NCI-H2081 treated with DMSO at 0.1 percent for 48 hours (cell line): ENCODE measurements around the gene CTBP2.
"Not testable (repeated sequence)": the region's sequence is repeated elsewhere in the genome, so short reads cannot be mapped to it uniquely, and the experiment has no call there.

Source experiments
- DNase-seq: peaks from one replicate; lab custom pipeline; 2025; lab: John Stamatoyannopoulos, UW

Gene CTBP2

DNA sequence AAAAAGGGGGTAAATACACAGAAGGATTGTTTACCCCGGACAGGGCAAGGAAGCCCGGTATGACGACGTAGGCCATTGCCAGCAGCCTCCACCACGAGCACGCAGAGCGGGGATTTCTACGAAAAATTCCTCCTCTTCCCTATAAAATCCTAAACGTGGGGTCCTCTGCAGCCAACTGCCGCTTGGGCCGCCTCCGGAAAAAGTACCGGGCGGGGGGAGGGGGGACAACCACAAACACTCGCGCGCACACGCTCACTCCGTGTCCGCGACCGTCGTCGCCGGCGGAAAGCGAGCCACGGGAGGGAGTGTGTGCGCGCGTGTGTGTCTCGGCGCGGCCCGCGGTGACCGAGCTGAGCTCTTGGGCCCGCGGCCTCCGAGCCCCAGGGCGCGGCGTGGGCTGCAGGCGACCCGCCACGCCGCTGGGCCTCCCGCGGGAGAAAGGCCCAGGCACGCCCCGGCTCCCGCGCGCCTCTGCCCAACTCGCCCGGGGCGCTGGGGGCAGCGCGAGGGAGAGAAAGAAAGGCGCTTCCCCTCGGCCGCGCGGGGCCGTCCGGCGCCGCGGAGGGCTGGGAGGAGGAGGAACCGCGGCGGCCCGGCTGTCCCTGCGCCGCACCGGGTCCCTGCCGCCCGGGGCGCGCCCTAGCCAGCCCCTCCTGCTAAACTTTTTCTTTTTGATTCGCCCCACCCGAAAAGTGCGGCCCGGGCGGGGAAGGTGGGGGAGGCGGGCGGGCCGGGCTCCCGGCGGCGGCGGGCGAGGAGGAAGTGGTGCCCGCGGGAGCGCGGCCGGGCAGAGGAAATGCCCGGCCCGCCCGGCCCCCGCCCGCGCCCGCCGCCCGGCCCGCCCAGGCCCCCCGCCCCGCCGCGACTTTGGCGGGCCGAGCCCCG lies 1.5 kb downstream of the CTBP2 start:
- no peak for DNase-seq

DNA sequence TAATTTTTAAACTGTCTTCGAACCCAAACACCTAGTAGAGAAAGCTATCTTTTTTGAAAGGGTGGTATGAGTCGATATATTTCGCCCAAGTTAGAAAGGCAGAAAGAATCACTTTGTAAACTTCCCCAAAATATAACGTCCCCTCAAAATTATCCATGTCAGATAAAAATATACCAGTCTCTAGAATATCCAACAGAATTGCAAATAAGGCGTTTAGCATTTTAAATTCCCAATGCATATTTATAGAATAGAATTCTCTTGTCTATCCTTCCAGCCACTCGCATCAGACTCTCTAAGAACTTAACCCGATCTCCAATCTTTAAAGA lies 2.1 kb downstream of the CTBP2 start:
- DNase-seq, result no peak

DNA sequence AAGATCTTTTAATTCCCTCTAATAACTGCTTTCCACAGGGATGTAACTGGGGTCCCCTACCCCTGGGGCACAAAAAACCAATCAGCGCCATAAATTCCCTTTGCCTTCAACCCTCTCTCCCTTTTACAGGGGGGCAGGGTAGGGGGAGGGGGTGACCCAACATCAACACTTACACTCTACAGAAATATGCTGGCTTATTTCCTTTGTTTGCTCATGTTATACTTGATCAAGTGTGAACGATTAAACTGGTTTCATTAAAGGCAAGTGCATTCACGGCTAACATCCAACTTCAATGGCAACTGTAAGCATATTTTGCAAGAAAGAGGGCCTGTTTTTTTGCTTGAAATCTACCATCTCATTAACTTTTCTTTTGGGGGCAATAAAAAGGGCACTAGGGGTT lies 2.9 kb downstream of the CTBP2 start:
- DNase-seq, result no peak

DNA sequence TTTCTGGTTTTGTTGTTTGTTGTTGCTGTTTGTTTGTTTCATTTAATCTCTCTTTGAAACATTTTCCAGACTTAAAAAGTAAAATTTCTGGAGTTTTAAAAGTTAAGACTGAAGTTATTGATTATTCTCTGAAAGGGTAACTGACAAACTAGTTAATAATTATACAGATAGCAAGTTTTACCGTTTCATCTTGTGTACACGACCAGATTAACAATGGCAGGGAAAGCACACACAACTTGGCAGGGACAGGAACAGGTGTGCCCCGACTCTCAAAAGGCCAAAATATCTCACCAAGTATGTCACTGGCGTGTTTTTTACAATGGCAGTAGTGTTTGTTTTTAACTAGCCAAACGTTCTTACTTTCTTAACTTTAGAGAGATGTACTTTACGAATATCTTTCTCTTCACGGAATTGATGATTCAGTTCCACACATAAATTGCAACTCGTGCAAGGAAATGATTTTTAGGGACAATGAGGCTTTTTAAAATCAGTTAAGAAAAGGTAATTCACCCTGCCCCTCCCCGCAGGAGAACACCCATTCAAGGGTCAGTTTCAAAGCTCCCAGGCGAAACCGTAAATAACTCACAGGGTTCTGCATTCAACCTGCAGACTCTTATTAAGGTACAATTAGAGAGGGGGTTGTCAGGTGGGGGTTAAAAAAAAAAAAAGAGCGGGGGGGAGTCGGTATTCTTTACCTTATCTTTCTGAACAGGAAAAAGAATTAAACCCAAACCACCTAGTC lies 3.5 kb downstream of the CTBP2 start:
- DNase-seq, result no peak

DNA sequence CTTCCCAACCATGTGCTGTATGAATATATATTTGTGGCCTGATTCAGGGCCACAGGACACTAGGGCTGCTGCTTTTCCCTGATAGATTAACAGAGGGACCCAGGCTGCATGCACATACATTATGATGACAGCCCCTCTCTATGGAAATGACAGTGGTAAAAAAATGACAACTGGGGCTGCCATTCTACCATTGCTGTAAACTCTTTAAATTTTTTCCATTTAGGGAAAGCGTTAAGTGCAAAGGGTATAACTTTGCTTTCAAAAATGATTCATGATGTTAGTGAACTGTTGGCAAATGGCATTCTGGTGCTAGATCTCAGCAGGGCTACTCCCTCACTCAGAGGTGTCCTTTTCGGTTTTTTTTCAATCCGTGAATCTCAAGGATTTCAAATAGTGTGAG lies 4.2 kb downstream of the CTBP2 start:
- DNase-seq, result no peak

DNA sequence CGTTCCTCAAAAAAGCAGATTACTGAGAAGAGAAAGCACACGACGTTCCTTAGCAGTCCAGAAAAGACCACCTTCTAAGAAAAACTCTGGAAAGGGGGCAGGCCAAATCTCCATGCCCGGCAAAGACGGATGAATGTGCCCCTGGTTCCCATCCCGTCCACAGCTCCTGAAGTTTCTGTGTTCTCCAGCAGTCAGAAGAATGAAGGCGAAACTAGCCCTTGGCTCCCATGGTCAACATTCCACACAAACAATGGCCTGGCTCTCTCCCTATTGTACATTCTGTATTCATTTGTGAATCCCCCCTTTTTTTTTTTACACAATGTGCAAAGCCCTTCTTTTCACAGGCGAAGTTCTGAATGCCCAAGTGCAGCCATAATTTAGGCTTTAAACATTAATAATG lies 5.3 kb downstream of the CTBP2 start:
- DNase-seq, result no peak

DNA sequence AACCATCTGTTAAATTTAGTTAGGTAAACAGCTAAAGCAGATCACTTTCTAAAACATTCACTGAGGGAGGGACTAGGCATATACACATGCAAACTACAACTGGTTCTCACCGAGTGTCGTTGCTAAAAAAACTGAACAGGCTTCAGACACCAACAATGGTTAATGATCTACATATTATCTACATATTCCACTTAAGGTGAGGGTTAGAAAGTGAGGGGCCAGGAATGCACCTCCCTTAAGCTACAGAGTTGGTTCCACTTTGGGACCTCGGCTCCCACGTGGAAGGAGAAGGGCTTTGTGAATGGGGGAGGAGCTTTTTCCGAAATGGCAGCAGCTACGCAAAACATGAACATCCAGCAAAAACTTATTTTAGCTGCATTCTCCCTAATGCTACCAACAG lies 5.8 kb downstream of the CTBP2 start:
- DNase-seq, result no peak

DNA sequence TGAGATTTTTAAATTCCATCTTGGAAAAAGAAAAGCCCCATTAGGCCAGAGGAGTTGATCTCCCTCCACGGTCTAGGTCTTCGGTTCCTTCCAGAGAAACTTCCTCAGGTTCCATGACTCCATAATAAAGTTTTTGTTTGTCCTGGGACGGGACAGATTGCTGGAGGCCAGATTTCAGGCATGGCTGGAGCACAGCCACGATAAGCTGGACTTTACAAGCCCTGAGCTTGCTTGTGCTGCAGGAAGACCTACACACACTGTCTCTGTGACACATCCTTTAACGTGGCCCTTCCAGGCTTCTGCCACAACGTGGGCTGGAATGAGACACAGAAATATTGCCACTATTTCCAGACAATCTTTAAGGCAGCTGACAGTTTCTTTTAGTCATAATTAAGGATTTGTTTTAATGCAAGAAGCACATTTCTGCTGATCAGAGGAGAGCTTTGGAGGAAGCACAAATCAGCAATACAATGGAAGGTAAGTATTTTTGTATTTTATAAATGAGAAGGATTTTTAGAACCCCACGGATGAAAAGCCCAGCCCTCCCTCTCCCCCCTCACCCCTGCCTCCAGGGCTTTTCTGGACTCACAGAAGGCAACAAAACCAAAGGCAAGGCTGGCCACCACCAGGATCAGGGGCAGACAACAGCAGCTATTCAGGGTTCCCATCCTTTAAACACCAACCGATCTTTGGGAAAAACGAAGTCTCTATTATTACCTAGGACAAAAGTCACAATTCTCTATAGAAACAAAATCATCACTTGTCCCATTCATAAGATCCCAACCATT lies 6.5 kb downstream of the CTBP2 start:
- no peak for DNase-seq

DNA sequence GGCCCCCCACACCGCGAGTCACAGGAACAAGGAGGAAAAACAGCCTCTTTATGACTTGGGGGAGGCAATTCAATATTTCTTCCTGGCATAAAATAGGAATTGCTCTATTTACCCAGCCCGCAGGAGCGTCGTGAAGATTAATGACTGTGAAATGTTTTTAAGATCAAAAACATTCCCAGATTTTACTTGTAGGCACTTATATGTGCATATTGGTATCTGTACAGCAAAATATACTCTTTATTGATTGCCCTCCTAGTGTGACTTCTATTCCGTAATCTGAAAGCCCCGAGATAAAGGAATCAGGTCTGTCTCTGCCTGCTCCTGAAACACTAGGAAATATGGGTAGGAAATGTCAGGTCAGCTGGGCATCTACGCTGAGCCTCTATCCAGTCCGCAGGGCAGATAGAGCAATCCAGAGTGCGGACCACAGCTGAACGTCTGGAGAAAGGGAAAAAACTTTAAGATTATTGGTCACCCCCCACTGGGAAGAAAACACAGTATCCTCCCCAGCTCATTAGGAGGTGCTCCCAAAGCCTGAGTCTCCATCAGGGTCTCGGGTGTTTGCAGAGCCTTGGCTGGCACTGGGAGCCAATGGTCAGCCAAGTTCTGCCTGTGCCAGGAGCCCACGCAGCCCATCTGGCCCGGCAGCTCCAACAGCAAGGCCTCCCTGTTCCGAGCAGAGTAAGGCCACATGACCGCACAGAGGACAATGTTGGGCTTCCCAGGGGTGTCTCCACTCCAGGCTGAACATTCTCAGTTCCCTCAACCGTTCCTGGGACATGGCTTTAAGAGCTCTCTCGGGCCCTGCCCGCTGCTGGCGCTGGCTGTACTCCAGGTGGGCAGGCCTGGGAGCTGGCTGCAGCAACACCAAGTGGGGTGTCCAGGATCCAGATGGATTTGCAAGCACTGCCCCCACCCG lies 7.7 kb downstream of the CTBP2 start:
- no peak for DNase-seq

DNA sequence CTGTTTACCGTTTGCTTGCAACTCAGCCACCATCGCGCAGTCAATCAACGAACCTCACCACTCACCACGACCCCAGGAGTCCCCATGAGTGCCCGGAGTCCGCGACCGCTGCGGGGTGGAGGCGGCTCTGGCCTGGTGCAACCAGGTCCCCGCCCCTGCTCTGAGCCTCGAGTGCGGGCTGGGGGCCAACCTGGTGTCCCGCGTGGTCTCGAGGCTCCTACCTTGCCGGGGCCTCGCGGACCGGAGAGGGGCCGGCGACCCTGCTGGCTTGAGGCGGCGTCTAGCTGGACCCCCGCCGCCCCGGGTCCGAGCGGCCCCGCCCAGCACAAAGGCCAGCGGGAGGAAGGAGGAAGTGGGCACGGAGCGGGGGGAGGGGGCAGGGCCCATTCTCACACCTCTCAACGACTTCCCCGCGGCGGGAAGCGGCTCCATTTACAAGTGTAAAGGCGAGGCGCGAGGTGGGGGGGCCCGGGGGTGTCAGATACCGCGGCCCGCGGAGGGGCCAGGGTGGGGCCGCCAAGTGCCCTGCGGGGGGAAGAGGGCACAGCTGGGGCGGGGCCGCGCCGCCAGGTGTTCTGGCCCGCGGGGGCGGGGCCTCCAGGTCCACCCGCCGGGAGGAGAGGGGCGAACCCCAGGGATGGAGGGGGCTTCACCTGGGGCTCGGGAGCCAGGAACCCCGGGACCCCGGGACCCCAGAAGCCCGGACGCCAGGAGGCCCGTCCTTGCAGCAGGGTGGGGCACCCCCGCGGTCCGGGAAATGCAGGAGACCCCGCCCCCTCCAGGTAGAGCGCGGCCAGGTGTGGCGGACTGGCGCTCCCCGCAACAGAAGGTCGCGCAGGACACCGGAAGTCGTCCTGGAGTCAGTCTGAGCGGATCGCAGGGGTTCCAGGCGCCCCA lies 8.6 kb downstream of the CTBP2 start:
- no peak for DNase-seq

DNA sequence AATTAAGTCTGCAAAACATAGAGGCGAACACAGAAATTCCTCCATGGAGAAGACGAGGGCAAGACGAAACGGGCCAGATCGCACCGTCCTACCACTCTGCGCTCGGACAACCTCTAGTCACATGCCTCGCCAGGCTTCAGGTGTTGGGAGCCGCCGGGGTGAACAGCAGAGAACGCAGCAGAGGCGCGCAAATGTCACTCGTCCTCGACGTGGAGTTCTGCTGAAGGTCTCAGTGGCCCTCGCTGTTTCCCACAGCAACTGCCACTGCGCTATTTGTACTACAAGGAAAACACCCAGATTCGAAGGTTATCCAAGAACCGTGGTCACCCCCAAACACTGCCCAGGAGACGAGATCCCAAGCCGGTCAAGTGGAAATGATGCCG lies 9.2 kb downstream of the CTBP2 start:
- DNase-seq, result no peak

DNA sequence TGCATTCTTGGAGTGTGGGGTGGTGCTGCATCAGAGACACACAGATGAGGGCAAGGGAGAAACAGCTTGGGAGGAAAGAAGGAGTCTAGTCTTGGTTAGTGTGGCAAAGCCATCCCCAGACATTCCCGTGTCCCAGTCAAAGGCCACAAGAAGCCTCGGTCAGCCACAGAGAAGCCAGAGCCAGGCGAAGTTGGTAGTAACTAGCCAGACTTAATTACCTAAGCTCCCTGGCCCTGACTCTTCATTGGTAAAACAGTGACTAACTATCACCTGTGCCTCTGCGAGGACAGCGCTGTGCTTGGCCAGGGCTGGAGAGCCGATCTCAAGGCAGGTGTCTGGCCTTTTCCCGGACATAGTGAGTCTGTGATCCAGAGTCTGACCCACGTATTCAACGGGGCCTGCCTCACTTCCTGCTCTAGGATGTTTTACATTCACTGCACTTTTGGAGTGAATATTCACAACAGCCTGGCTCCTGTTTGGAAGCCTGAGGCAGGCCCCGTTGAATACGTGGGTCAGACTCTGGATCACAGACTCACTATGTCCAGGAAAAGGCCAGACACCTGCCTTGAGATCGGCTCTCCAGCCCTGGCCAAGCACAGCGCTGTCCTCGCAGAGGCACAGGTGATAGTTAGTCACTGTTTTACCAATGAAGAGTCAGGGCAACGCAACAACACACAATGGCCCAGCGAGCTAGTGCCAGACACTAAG lies 9.8 kb downstream of the CTBP2 start:
- not testable (repeated sequence) for DNase-seq

DNA sequence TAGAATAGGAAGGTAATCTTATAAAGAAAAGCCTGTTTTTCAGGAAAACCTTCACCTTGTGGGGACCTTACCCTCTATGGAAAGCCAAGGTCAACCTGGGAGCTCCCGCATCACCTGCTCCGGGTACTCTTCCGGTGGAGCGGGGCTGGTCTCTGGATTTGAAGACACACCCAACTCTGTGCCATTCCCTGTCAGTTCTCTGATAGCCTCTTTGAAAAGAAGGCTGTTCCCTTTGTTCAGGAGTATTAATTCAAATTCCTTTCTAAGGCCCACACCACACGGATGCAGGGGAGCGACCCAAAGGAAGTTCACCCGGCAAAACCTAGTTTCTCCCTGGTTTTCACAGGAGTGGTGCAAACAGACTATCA lies 10.7 kb downstream of the CTBP2 start:
- no peak for DNase-seq

DNA sequence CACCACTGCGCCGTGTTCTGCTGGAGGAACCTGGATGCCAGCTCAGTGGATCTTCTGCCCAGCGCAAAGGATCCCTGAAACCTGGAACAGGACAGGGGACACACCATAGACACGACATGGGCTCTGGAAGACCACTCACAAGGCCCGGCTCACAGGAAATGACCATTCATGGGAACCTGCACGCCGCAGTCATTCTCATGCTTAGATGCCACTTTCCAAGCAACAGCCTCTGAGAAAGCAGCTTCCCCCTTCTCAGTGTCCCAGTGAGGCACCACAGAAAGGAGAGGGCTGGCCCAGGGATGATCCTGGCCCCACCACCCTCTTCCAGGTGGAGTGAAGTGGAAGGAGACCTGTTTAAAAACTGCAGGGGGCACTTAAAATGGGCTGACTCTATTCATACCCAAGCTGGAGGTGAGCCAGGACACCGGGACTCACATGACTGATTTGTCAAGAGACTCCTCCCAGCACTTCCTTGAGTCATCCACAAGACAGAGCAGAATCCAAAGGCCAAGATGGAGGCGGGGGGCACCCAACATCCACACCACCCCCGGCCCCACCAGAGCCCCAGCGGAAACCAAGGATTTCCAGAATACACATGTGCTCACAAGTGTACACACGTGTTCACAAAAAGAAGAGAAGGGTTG lies 11.2 kb downstream of the CTBP2 start:
- peak; percentile 13 for DNase-seq

DNA sequence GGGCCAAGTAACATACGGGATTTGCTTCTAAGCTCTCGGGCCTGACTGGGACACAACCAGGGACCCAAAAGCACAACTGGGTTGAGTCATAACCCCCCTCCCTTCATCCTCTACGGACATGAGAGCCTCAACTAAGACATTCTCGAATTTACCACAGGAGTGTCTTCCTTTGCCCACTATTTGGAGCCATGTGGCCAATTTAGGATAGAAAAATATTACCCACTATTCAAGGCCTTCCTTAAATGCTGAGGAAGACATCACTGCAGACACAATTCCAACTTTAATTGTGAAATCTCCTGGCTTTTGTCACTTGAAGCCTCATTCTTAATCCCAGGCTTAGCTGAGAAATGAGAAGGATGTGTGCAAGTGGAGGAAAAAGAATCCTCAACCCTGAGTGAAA lies 11.8 kb downstream of the CTBP2 start:
- no peak for DNase-seq

DNA sequence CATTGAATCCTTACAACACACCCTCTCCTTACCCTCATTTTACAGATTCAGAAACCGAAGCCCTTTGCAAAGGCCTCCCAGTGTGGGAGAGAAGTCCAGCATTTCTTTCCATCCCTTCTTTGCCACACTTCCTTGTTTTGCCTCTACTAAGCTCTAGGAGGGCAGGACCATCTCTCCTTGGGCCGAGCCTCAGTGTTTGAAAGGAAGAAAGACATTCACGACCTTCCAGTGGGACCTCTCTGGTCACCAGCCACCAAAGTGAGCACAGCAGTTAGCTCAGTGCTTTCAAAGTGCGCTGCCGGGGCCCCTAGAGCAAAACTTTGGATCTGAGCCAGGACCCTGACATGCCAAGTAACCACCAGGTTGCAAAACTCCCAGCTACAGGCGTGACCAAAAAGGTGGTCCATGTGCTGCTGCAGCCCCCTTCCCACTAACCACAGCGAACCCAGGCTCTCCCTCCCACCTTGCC lies 12.4 kb downstream of the CTBP2 start:
- no peak for DNase-seq

DNA sequence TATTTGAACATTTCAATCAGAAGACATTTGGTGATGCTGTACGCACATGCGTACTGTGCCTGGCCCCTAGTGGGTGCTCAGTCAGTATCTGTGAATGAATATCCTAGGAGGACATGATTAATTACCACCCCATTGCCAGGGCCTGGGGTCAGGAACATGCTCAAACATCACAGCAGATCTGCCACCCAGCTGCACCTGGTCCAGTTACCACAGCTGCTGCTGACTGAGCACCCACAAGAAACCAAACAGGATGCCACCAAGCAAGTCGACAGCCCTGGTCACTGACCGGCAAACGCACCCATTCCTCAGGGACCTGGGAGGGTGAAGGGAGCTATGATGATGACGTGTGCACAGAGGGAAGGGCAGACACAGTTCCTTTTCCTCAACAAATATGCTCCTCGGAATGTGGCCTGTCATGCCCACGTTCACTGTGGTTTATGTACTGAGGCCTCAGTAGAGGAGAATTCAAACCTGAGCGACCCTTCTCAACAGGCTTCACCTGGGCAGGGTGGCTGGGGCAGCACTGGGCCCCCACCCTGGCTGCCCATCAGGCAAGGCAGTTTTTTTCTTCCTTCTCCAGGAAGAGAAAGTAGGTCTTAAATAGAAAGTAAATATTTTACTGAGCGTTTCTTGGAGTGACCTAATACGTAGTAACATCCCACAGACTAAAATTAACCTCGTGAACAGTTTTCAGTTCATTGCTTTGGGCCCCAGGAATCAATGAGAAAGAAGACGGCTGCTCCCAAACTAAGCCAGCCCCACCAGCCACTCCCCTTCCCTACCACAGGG lies 13.4 kb downstream of the CTBP2 start:
- no peak for DNase-seq

DNA sequence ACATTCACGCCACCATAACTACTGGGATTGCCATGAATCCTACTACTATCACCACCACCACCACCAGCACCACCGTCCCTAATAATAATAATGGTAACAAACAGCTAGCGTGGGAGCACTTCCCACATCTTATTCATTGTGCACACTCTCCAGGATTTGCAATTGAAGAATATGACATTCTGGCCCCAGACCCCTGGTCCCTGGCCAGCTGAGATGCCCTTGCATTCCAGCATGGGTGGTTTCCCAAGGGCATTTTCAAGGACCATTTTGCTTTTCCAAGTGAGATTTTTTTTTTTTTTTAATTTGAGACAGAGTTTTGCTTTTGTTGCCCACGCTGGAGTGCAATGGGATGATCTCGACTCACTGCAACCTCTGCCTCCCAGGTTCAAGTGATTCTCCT lies 14.7 kb downstream of the CTBP2 start:
- DNase-seq, result no peak
